Measurements from ENCODE around the gene JAG1.

The JAG1 gene

GRCh38 chr20:10699489-10699888, 25.7 kb upstream of the JAG1 start:
- DNase-seq (ENCODE audit: low read depth), result no peak

- no peak for DNase-seq (ENCODE audit: low read depth)
Measured at GRCh38 chr20:10696650-10697049, 22.9 kb upstream of the JAG1 start.

- no peak for DNase-seq (ENCODE audit: low read depth)
Measured at GRCh38 chr20:10689385-10689784, 15.6 kb upstream of the JAG1 start.

- DNase-seq (ENCODE audit: low read depth), result no peak
Measured at GRCh38 chr20:10687895-10688294, 14.1 kb upstream of the JAG1 start.

DNA sequence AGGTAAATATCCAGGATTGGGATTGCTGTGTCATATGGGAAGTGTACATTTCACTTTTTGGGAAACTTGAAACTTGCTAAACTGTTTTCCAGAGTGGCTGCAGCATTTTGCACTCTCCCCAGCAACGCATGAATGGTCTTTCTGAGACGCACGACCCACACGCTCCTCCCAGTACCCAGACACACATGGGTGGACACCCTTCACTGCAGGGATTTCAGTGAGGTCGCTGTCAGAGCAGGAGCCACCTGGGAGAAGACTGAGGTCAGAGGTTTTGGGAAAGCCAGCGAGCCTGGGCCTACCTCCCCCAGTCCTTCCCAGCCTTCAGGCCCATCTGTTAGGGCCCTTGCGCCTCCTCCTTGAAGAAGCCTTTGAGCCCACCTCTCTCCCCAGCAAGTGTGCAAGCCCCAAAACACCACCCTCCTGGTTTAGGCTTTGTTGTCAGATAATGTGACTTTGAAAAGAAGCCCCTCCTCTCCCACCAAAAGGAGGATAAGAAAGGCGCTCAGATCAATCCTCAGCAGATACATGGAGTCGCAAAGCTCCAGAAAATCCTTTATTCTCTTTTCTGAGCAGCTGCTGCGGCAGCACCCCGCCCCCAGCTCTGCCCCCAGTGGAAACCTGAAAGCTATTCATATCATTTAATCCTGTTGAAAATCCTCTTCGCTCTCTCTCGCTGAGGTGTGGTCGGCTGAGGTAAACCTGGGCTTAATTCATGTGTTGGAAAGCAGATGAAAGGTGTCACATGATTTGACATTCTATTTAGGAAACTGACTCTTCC, 12.7 kb upstream of the JAG1 start:
- DNase-seq (ENCODE audit: low read depth), result no peak

DNA sequence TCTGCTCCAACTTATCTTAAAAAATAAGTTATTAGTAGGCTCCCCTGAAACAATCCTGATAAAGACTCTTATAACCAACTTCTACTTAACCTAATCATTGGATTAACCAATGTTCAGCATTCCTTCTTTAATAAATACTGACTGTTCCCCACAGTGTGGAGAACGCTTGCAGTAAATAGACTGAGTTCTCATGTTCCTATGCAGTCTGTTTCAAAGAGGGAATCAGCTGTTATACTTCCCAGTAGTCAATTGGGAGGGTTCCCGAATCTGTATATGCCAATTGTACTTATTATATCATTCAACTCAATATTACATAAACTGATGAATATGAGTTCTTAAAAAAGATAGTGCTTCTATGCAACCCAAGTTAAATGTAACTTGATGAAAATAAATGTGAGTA, 9.7 kb upstream of the JAG1 start:
- no peak for DNase-seq (ENCODE audit: low read depth)

GRCh38 chr20:10682939-10683338, 9.1 kb upstream of the JAG1 start:
- no peak for DNase-seq (ENCODE audit: low read depth)

DNA sequence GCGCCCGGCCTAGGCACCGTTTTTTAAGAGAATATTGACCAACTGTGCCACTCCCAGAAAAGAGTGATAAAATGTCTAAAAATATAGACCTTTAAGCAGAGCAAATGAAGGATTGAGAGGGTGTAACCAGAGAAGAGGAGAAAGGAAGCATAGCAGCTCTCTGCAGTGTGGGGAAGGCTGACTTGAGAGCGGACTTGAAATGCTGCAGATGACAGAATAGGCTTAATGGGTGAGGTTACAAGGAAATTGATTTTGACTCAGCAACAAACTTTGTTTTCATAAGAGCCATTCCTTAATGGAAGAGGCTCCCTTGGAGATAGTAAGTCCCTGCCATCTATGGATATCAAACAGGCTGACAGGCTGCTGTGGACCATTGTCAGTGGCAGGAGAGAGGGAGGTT, 7.7 kb upstream of the JAG1 start:
- DNase-seq (ENCODE audit: low read depth), result no peak

GRCh38 chr20:10680571-10680970, 6.8 kb upstream of the JAG1 start:
- no peak for DNase-seq (ENCODE audit: low read depth)

GRCh38 chr20:10679269-10679668, 5.5 kb upstream of the JAG1 start:
- no peak for DNase-seq (ENCODE audit: low read depth)

DNA sequence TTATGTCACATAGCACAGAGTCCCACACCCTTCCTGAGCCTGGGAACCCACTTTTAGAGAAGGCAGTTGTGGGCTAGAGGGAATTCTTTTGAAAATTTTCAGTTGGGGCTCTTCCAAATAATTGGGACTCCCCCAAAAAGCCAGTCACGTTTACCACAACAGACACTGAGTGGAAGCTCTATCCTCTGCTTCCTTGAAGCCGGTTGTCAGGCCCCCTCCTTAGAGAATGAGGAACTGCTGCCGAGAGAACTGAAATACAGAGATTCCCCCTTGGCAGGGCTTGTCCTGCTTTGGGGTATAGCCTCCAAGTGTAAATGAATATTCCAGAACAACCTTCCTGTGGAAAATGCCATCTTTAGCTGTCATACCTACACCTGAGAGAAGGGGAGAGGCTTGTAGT, 2.7 kb upstream of the JAG1 start:
- no peak for DNase-seq (ENCODE audit: low read depth)

DNA sequence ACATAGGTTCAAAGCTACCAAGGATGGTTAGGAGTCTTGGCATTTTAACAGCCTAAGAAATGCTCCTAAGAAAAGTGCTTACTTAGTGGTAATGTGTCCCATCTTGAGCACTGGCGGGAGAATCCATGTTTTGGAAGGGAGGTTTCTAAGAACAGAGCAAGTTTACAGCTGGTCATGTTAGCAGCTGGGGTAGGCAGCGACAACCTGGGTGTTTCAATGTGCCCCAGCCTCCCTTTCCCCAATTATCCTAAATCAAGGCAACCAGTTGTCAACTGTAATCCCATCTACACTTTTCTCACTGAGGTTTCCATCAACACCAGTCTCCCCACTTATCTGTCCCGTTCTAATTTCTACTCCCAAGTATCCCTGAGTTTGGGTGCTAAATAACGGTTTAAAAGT, 1.6 kb upstream of the JAG1 start:
- no peak for DNase-seq (ENCODE audit: low read depth)

DNA sequence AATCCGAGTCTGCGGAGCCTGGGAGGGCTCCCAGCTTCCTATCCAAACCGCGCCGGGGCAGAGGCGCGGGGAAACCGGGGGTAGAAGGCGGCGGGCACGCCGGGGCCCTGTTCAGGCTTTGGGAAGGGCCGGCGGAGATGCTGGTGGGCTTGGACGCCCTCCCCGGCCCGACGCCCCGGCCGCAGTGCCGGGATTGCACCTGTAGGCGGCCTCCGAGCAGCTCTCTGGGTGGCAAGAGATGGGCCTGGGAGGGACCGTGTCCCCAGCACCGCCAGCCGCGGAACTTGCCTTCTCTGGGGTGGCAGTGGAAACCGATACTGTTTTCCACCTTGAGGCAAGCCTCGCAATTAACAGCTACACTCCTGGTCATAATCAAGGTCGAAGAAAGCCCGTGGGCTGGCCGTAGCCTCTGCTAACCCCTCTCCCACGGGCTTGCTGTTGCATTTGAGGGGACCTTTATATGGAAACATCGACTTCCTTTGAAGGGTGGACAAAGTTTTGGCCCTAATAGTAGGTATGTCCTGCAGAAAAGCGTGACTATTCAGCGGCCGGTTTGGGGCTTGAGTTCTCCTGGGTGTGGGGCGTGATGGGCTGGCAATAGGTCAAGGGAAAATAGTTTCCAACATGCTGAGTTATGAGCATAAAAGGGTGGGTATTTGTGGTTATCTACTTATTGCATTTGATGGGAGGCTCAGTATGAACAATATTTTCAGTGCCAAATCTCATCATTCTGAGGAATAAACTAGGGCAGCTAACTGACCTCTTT, 1.1 kb upstream of the JAG1 start:
- no peak for DNase-seq (ENCODE audit: low read depth)

- no peak for DNase-seq (ENCODE audit: low read depth)
Measured at GRCh38 chr20:10673176-10673841, 490 bp downstream of the JAG1 start.

DNA sequence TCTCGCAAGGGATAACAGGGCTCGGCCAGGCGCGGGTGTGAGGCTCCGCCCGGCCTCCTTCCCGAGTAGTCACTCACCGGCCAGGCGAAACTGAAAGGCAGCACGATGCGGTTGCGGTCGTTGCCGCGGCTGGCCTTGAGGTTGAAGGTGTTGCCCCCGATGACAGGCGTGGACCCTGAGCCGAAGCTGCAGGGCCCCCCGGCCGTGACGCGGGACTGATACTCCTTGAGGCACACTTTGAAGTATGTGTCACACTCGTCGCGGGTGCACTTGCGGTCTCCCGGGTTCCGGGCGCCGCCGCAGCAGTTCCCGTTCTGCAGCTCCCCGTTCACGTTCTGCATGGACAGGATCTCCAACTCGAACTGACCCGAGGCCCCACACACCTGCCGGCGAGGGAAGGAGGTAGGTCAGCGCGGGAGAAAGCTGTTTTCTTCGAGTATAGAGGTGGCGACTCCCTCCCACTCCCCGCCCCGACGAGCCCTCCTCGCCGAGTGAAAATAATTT, 1.1 kb downstream of the JAG1 start:
- DNase-seq (ENCODE audit: low read depth), result no peak

GRCh38 chr20:10671919-10672623, 1.7 kb downstream of the JAG1 start:
- no peak for DNase-seq (ENCODE audit: low read depth)

DNA sequence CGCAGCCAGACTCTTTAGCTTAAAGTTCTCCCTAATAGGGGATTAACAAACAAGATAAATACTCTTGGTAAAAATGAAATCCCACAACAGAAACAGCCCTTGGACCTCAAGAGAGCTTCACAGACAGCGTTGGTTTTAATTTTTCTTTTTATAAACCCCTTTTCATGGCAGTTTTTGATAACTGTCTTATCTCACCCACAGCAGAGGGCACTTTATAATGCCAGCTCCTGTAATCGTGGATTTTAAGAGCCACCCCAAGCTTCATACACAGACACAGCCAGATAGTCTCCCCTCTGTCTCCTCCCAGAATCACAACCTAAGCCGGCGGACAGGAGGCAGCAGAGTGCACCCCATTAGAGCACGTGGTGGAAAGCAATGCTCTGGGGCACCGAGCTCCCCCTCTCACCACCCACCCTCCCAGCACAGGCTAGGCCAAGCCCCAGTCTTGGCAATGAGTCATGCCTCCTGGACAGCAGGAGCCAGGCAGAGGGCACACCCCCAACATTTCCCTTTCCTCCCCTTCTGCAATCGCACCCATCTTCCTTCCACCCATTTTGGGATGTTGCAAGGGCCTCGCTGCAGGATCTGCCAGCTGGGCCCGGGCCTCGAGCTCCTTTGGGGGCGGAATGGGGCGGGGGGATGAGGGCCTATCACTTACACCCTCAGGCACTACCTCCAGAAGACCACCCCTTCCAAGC, 2.4 kb downstream of the JAG1 start:
- no peak for DNase-seq (ENCODE audit: low read depth)

DNA sequence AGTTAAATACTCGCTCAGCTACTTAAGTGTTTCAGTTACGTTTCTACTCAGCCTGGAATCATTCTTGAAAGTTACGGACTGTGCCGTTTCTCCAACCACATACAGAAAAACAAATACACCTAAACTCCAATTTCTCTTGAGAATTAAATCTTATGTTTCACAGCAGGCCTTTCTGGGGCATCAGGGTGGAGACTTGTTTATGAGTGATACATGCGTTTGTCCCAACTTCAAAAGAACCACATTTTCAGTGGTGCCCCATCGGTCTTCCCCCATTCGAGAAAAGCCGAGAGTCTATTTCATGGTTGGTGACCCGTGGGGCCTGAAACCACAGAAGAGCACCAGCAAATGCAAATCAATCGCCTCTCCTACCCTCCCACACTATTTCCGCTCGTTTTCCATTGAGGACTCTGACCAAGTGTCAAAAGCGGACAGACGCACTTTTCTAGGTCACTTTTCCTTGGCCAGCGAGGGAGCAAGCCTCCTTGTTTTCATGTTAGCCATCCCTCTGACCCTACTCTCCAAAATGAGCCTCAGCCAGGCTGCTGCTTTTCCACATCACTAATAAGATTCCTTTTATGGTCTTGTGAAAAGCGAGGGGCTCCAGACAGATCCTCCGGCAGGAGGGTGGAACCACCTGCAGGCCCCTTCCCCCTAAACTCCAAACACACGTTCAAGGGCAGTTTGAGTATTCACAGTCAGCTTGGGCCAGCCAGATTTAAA, 3.1 kb downstream of the JAG1 start:
- no peak for DNase-seq (ENCODE audit: low read depth)

DNA sequence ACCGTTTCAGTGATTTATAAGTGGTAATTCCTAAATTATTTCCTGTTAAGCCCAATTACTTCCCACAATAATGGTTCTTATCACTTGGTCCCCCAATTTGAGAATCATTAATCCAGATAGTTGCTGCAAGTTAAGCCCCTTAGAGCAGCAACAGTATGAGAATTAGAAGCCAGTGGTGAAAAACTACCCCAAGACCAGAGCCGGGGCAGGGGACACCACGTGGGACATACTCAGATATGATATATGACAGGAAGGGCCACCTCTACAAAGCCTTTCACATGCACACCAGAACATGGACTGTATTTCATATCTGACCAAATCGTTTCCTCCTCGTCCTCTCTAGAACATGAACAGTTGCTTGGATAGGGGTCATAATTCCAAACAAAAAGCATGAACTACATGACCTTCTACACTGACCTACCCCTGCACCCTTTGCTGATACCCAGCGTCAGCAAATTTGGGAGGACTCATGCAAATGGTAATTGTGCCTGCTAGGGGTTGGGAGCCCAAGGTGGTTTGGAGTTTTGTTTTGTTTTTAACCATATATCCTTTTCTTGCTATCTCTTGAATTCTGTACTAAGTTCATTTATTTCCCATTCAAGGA, 3.9 kb downstream of the JAG1 start:
- DNase-seq (ENCODE audit: low read depth), result no peak

DNA sequence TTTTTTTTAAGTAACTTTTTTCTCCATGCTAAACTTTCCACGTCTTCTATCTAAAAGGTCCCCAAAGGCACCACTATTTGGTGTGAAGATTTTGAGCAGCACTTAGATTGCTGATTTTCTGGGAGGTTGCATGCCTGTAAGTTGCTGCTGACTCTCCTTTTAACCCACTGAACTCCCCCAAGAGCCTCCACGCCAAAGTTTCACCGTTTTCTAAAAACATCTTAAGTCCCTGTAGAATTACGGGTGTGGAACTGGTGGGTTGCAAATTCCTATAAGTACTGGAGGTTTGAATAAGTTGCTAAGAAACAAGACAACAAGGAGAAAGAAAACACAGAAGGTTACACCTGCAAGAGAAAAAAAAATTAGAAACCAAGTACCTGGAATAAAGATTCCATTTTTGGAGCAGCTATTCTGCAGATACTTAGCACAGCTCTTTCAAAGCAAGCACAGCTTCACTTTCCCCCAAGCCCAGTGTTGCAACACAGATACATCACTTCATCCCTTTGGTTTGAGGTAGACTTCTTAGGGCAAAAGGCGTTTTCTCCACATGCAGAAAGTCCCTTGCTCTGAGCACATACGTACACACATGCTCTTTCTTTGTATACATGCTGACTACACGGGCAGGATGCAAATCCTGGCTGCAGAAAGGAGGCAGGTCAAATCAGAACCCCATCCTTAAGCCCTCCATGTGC, 5.0 kb downstream of the JAG1 start:
- no peak for DNase-seq (ENCODE audit: low read depth)
